ENCODE measurements around the gene TREM1.

- TF ChIP-seq CTCF (IDR thresholded peaks at IDR 0.05) = no peak
- TF ChIP-seq POLR2A (IDR thresholded peaks at IDR 0.05) = no peak
Measured at GRCh38 chr6:41327177-41327576, 40.7 kb upstream of the TREM1 start.
